A549 (cell line): ENCODE data around the gene ADK. TPM values are rescaled to one million over a fixed set of nuclear protein-coding genes. Genes with fewer than 3 reads are reported as not detected.
A peak's percentile ranks its signal among the peaks of the same experiment; 100 is the strongest.

Experiments
- ATAC-seq, 2 experiments: fragments of 200-7000 bp in 1 of 2; fragments of >200 bp in 1 of 2; cut with Nextera tagmentation in 1 of 2; cut with Tn5 transposase in 1 of 2; 3 replicates each; pipeline versions ENCODE4 v1.8.0 to v1.9.1; 2018 to 2020; ENCODE audit warnings: mild to moderate bottlenecking in 1 of 2, moderate library complexity in 1 of 2
- CTCF ChIA-PET: fragments of 300-600 bp; sonication (Branson Sonifier 250); formaldehyde crosslinking; extraction: SDS; loops from one replicate; lab custom pipeline; 2021; ENCODE audit warnings: antibody characterized with exemption, inconsistent platforms; lab: Yijun Ruan, JAX
- POLR2A ChIA-PET: fragments of 350-600 bp; formaldehyde crosslinking; extraction: SDS; loops from one replicate; lab custom pipeline; 2021; ENCODE audit warnings: antibody characterized with exemption, inconsistent platforms; lab: Yijun Ruan, JAX
- DNase-seq, 2 experiments: peaks; one replicate each; pipeline versions ENCODE4 v3.0.0 to v3.0.0-alpha.2; 2011 to 2016; ENCODE audit warnings: low read depth in 1 of 2, low spot score in 1 of 2
- FAIRE-seq: peaks from 2 replicates; lab custom pipeline; 2011; peaks lifted over from hg19 to GRCh38; lab: Jason Lieb, UNC
- H3K27ac ChIP-seq, 2 experiments: fragments of >200 bp; sonication (Bioruptor Twin); formaldehyde crosslinking; 3 replicates each; pipeline ENCODE4 v1.5.1; 2016 to 2017
- H3K4me1 ChIP-seq: fragments of >200 bp; sonication (Bioruptor Twin); formaldehyde crosslinking; 3 replicates; pipeline ENCODE4 v1.6.1; 2016
- H3K4me2 ChIP-seq: fragments of >200 bp; sonication (Bioruptor Twin); formaldehyde crosslinking; 3 replicates; pipeline ENCODE4 v1.6.1; 2016
- H3K4me3 ChIP-seq: fragments of >200 bp; sonication (Bioruptor Twin); formaldehyde crosslinking; 3 replicates; pipeline ENCODE4 v1.5.1; 2016
- H3K9me3 ChIP-seq: fragments of >200 bp; sonication (Bioruptor Twin); formaldehyde crosslinking; 3 replicates; pipeline ENCODE4 v1.6.1; 2016
- ATOH8 ChIP-seq: fragments of 250-450 bp; sonication (Bioruptor Pico); IDR thresholded peaks from 2 replicates; pipeline ENCODE4 v1.5.0; 2020; ENCODE audit warnings: low read depth, mild to moderate bottlenecking, moderate library complexity
- BHLHE40 ChIP-seq: IDR thresholded peaks from 2 replicates; pipeline ENCODE4 v1.6.1; 2012; ENCODE audit warnings: low read depth, low read length, inconsistent platforms
- EP300 ChIP-seq, 2 experiments: fragments of >200 bp; sonication (Bioruptor Twin); formaldehyde crosslinking; IDR thresholded peaks; 2 replicates in 1 of 2; 3 replicates in 1 of 2; pipeline ENCODE4 v1.6.1; 2016 to 2017
- ESRRA ChIP-seq: fragments of 150-350 bp; IDR thresholded peaks from 2 replicates; pipeline ENCODE4 v1.6.1; 2014; ENCODE audit warnings: mild to moderate bottlenecking, low read length, borderline replicate concordance
- FOSL2 ChIP-seq, 2 experiments: fragments of 450-650 bp in 1 of 2; fragments of >200 bp in 1 of 2; sonication (Bioruptor Twin) in 1 of 2; formaldehyde crosslinking; IDR thresholded peaks; 2 replicates each; pipeline versions ENCODE4 v1.5.0 to v1.6.1; 2016 to 2020; ENCODE audit warnings: mild to moderate bottlenecking in 1 of 2, moderate library complexity in 1 of 2
- GATA3 ChIP-seq: IDR thresholded peaks from 2 replicates; pipeline ENCODE4 v1.6.1; 2012; ENCODE audit warnings: borderline replicate concordance
- HOXB5 ChIP-seq: fragments of 250-450 bp; sonication (Bioruptor Pico); IDR thresholded peaks from 2 replicates; pipeline ENCODE4 v1.5.0; 2020; ENCODE audit warnings: mild to moderate bottlenecking, moderate library complexity
- JUN ChIP-seq, 2 experiments: fragments of >200 bp; sonication (Bioruptor Twin); formaldehyde crosslinking; IDR thresholded peaks; 2 replicates in 1 of 2; 3 replicates in 1 of 2; pipeline ENCODE4 v1.6.1; 2016 to 2017
- MAFK ChIP-seq: fragments of 450-650 bp; IDR thresholded peaks from 2 replicates; pipeline ENCODE4 v1.6.1; 2014; ENCODE audit not compliant: partially characterized antibody
- NFE2L2 ChIP-seq: fragments of 150-350 bp; conservative IDR thresholded peaks from 2 replicates; pipeline ENCODE4 v1.6.1; 2014; ENCODE audit warnings: low read length
- NR3C1 ChIP-seq: fragments of >200 bp; sonication (Bioruptor Twin); formaldehyde crosslinking; IDR thresholded peaks from 3 replicates; pipeline ENCODE4 v1.6.1; 2017
- POLR2A ChIP-seq: IDR thresholded peaks from 2 replicates; pipeline ENCODE4 v1.6.1; 2012; ENCODE audit warnings: mild to moderate bottlenecking, low read length
- POLR2AphosphoS2 ChIP-seq: conservative IDR thresholded peaks from 2 replicates; pipeline ENCODE4 v1.6.1; 2012; ENCODE audit warnings: low read length, improper control_type of control experiment, inconsistent platforms
- RAD21 ChIP-seq, 2 experiments: fragments of >200 bp in 1 of 2; sonication (Bioruptor Twin) in 1 of 2; formaldehyde crosslinking in 1 of 2; IDR thresholded peaks in 1 of 2; conservative IDR thresholded peaks in 1 of 2; 2 replicates in 1 of 2; 3 replicates in 1 of 2; pipeline ENCODE4 v1.6.1; 2012 to 2018; ENCODE audit warnings: inconsistent platforms in 1 of 2
- REST ChIP-seq: fragments of 200-600 bp; sonication (generic); IDR thresholded peaks from 2 replicates; pipeline ENCODE4 v1.6.1; 2016; ENCODE audit warnings: antibody characterized with exemption, mild to moderate bottlenecking, moderate library complexity
- RFX5 ChIP-seq: fragments of 450-650 bp; IDR thresholded peaks from 2 replicates; pipeline ENCODE4 v1.7.1; 2014; ENCODE audit warnings: antibody characterized with exemption, mild to moderate bottlenecking, moderate library complexity
- RNF2 ChIP-seq: fragments of 200-600 bp; sonication (generic); IDR thresholded peaks from 2 replicates; pipeline ENCODE4 v1.6.1; 2016; ENCODE audit warnings: low read depth, mild to moderate bottlenecking, antibody characterized with exemption, moderate library complexity, borderline replicate concordance
- SMC3 ChIP-seq: fragments of >200 bp; sonication (Bioruptor Twin); formaldehyde crosslinking; IDR thresholded peaks from 3 replicates; pipeline ENCODE4 v1.6.1; 2018; ENCODE audit warnings: inconsistent platforms
- SREBF2 ChIP-seq: fragments of 450-650 bp; IDR thresholded peaks from 2 replicates; pipeline ENCODE4 v1.6.1; 2014; ENCODE audit warnings: mild to moderate bottlenecking, moderate library complexity
- TFCP2L1 ChIP-seq: fragments of 250-450 bp; sonication (Bioruptor Pico); IDR thresholded peaks from 2 replicates; pipeline ENCODE4 v1.5.0; 2021; ENCODE audit warnings: mild to moderate bottlenecking
- USF2 ChIP-seq: fragments of 450-650 bp; IDR thresholded peaks from 2 replicates; pipeline ENCODE4 v1.6.1; 2014; ENCODE audit warnings: antibody characterized with exemption
- ZC3H11A ChIP-seq: fragments of 450-650 bp; IDR thresholded peaks from 2 replicates; pipeline ENCODE4 v1.6.1; 2014; ENCODE audit warnings: antibody characterized with exemption, mild to moderate bottlenecking
- ZFP36 ChIP-seq: fragments of 450-650 bp; IDR thresholded peaks from 2 replicates; pipeline ENCODE4 v1.6.1; 2014; ENCODE audit warnings: borderline replicate concordance; ENCODE audit not compliant: partially characterized antibody
- ZSCAN20 ChIP-seq: fragments of 250-450 bp; sonication (Bioruptor Pico); IDR thresholded peaks from 2 replicates; pipeline ENCODE4 v1.8.0; 2022; ENCODE audit warnings: mild to moderate bottlenecking, moderate library complexity
- WGBS: methylation state at CpG from one replicate; pipeline ENCODE4 v1.1.6; 2017; ENCODE audit errors: missing lambda C conversion rate; 5-methylcytosine and 5-hydroxymethylcytosine counted together
- polyA plus RNA-seq, 4 experiments: library from polyadenylated mRNA; depleted of rRNA in 3 of 4; stranded (reverse); fragments of >200 nt; fragmentation: RNase III in 1 of 4; extraction: RNeasy Plus Mini Kit Qiagen cat#74134 plus additional on column Dnase treatment in 1 of 4; gene quantifications; 2 replicates in 3 of 4; 3 replicates in 1 of 4; pipeline ENCODE4 v1.2.3, GENCODE V29; 2011 to 2017
- TF ChIP-seq, protein P1 (sequence below): IDR thresholded peaks from 2 replicates; pipeline ENCODE4 v1.6.1; 2012
- TF ChIP-seq, protein P2 (sequence below): IDR thresholded peaks from 2 replicates; pipeline ENCODE4 v1.6.1; 2012; ENCODE audit warnings: low read depth, borderline replicate concordance

ADK gene
- polyA plus RNA-seq, 2 of the 4 experiments (the other 2 are of a cell fraction) = 35.8 to 40.7 TPM

- H3K4me1 ChIP-seq = peaks cover 27% of the 10 kb centered on the region
- no peaks in the 10 kb centered on the region for H3K9me3 ChIP-seq
- FAIRE-seq (no peak), DNase-seq (no peak), ATAC-seq (no peak)
- H3K4me2 ChIP-seq = no peak overlapping the region
- no peak for TF ChIP-seq NFE2L2
- TF ChIP-seq, protein P1, sequence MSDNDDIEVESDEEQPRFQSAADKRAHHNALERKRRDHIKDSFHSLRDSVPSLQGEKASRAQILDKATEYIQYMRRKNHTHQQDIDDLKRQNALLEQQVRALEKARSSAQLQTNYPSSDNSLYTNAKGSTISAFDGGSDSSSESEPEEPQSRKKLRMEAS = no peak
- TF ChIP-seq ZSCAN20 = no peak
- TF ChIP-seq POLR2AphosphoS2 = no peak
- no peak for TF ChIP-seq ZFP36
- no peak for TF ChIP-seq MAFK
- no peak for TF ChIP-seq JUN (IDR thresholded peaks at IDR 0.05)
- TF ChIP-seq TFCP2L1 (CRISPR knock-in tag) = no peak
- no peak for TF ChIP-seq SREBF2
- no peak for TF ChIP-seq RNF2
- ChIA-PET CTCF (interaction anchor here (1.1 to 4.5 kb wide), 4 partner anchors 9 to 228 kb away, joined by 3 to 35 read pairs (median 4); no protein-coding TSS in a partner anchor), POLR2A (no interaction called here)
- H3K27ac ChIP-seq = no peak overlapping the region
- WGBS = 92% methylated on average over 12 of the region's 12 CpGs
- no peak overlapping the region for H3K4me3 ChIP-seq
These were observed 37.0 kb upstream of the ADK start for GRCh38 chr10:74114041-74114448.

DNA sequence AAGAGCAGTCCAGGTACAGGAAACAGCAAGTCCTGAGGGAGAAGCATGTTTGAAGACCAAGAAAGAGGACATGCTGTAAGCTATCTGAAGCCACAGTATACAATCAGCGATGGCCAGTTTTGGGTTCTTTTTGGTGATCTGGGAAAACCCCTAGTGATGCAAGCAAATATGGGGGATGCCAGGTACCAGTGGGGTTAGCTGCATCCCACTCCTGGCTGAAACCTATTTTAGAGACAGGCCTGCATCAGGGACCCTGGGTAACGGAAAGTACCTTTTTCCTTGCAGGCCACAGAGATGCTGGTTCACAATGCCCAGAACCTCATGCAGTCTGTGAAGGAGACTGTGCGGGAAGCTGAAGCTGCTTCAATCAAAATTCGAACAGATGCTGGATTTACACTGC, 33.3 kb upstream of the ADK start:
- CTCF ChIA-PET = interaction anchor here (1.3 to 3.1 kb wide), 4 partner anchors 9 to 187 kb away, joined by 3 to 22 read pairs (median 4); no protein-coding TSS in a partner anchor
- TF ChIP-seq GATA3 (no peak), ZC3H11A (no peak), ATOH8 (CRISPR knock-in tag) (no peak), RFX5 (no peak), RNF2 (no peak), REST (no peak), NR3C1 (no peak), FOSL2 (IDR thresholded peaks at IDR 0.05) (no peak), FOSL2 (CRISPR knock-in tag; IDR thresholded peaks at IDR 0.05) (no peak), BHLHE40 (no peak), SMC3 (no peak), USF2 (no peak), RAD21 (conservative IDR thresholded peaks at IDR 0.05 in 1 of 2, IDR thresholded peaks at IDR 0.05 in 1 of 2) (no peak), ESRRA (no peak), HOXB5 (CRISPR knock-in tag) (no peak), POLR2A (no peak), EP300 (IDR thresholded peaks at IDR 0.05) (no peak)
- TF ChIP-seq, protein P2, sequence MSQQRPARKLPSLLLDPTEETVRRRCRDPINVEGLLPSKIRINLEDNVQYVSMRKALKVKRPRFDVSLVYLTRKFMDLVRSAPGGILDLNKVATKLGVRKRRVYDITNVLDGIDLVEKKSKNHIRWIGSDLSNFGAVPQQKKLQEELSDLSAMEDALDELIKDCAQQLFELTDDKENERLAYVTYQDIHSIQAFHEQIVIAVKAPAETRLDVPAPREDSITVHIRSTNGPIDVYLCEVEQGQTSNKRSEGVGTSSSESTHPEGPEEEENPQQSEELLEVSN = no peak
- no peaks in the 10 kb centered on the region for H3K9me3 ChIP-seq
- FAIRE-seq (no peak), ATAC-seq (peak; percentile 10 to 20; a peak in 3 of 6 replicates), DNase-seq (no peak)
- POLR2A ChIA-PET = no interaction called here
- WGBS = 86% methylated on average over 4 of the region's 4 CpGs
- no peak overlapping the region for H3K4me3 ChIP-seq
- no peak overlapping the region for H3K4me2 ChIP-seq
- peak overlapping the region; percentile 58 to 76; a peak in 4 of 6 replicates for H3K27ac ChIP-seq
- H3K4me1 ChIP-seq = peaks cover 38% of the 10 kb centered on the region
